GM21825 (cell line): ENCODE measurements around the gene EEIG1.
A peak's percentile ranks its signal among the peaks of the same experiment; 100 is the strongest.
"Not testable (repeated sequence)": the region's sequence is repeated elsewhere in the genome, so short reads cannot be mapped to it uniquely, and the experiment has no call there.

Experiments
- ATAC-seq: cut with Tn5 transposase; IDR thresholded peaks from one replicate; pipeline ENCODE4 v1.9.1; 2021; ENCODE audit warnings: mild to moderate bottlenecking, moderate library complexity; ENCODE audit not compliant: unreplicated experiment

Gene EEIG1

DNA sequence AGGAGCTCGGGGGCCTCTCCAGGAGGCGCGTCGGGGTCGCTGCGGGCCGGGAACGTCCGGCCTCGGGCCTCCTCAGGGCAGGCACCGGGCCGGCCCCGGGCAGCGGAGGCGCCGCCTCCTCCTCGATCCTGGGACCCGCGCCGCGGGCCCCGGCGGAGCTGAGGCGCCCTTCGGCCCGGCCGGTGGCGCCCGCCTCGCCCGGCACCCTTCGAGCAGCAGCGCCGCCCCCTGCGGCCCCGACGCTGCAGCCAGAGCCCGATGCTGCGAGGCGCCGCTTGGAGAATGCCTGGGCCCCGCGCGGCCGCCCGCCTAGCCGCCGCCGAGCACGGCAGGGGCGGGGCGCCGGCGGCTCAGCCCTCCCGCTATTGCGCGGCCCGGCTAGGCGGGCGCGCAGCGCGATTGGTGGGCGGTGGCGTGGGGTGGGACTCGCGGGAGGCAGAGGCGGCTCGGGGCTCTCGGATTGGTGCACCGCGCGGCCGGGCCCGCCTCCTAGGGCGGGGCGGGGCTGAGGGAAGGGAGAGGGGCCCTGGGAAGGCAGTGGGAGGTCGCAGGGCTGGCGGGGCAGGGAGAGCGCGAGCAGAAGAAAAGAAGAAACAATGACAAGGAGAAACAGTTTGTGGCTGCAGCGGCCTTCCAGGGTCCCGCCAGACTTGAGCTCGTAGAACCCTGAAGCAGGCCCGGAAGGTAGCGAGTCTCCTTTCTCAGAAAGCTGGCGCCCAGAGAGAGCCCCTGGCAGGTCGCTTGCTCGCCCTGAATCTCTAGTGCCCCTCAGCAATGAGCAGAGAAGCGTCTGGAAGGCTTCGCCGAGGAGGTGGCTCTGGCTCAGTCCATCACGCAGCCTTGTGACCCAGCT, at the start of gene EEIG1:
Gene EEIG1, minus strand, starts transcription at position 284 of the 853 bp plus-strand sequence. CDS start 852 bp downstream, outside the sequence.
- ATAC-seq, result peak; percentile 57

DNA sequence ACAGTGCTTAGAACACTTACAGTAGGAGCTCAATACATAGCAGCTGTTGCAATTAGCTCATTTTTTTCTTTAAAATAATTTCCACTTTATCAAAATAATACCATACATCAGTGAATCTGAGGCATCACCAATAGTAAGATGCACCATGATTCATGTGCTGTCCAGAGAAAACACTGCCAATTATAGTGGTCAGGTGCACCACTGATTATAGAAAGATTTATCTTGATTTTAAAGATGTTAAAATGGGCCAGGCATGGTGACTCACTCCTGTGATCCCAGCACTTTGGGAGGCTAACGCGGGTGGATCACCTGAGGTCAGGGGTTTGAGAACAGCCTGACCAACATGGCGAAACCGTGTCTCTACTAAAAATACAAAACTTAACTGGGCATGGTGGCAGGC, 46.9 kb upstream of the EEIG1 start:
- ATAC-seq, result no peak

DNA sequence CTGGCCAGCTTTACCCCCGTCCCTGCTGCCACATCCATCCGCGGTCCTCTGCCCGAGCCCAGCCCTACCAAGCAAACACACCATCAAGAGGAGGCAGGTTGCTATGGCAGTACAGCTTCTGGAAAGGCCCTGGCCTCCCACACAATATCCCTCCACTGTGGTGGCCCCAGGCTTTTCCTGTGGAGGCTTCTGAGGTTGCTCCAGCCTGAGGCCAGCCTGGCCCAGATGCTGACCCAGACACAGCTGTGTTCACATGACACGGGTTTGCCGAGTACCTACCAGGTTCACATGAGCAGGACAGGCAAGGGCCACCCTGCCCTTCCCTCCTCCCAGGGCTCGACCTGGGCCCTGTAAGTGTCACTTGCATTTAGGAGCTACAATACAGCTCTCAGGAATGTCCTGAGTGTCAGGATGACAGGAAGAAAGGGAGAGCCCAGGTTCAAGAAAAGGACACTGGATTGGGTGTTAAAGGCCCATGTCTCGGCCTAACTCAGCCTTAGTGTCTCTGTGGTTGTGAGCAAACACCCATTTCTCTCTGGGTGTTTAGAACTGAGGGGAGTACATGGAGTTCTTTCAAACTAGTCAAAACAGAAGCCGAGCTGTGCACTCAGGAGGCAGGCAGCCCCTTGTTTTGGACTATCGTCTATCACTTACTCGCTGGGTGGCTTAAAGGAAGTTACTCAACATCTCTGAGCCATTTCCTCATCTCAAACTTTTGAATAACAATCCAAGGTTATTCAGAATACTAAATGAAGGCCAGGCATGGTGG, 46.2 kb upstream of the EEIG1 start:
- peak; percentile 22 for ATAC-seq

DNA sequence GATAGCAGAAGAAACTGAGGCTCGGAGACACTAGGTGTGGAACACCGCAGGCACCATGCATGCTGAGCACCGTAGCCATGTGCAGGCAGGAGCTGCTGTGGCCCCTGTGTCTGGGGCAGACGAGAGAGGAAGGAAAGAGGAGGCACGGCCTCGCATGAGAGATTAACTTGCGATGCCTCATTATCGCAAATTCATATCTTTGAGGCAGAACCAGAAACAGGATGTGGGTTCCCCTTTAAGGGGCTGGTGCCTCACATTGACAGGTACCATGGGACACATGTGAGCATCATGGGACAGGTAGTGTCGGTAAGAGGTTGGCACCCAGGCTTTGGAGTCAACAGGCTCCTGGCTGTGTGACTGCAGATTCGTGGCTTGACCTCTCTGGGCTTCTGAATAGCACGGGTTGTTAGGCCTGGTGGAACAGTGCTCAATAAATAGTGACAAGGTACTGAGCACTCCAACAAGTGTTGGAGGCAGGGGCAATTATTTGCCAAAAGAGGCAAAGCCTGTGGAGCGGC, 45.5 kb upstream of the EEIG1 start:
- ATAC-seq, result peak; percentile 45

DNA sequence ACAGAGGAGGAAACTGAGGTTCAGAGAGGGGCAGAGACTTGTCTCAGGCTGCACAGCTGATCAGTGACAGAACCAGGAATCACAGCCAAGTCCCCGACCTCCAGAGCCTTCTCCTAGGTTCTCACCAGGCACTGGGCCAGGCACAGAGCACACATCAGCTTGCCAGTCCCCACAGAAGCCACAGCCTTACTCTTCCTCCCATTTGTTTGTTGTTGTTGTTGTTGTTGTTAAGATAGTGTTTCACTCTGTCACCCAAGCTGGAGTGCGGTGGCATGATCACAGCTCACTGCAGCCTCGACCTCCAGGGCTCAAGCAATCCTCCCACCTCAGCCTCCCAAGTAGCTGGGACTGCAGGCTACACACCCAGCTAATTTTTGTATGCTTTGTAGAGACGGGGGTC, 44.9 kb upstream of the EEIG1 start:
- ATAC-seq, result no peak

DNA sequence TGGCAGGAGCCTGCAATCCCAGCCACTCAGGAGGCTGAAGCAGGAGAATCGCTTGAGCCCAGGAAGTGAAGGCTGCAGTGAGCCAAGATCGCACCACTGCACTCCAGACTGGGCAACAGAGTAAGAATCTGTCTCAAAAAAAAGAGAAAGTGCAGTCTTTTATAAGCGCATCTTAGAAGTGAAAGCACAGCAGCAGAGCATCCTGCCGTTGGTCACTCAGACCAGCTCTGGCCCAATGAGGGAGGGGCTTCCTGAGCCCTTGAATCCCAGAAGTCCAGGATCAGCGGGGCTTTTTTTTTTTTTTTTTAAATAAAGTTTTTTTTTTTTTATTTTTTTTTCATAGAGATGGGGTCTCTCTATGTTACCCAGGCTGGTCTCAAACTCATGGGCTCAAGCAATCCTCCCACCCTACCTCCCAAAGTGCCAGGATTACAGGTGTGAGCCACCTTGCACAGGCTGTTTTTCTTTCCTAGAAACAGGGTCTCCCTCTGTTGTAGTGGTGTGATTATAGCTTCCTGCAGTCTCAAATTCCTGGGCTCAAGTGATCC, 44.0 kb upstream of the EEIG1 start:
- ATAC-seq, result no peak

DNA sequence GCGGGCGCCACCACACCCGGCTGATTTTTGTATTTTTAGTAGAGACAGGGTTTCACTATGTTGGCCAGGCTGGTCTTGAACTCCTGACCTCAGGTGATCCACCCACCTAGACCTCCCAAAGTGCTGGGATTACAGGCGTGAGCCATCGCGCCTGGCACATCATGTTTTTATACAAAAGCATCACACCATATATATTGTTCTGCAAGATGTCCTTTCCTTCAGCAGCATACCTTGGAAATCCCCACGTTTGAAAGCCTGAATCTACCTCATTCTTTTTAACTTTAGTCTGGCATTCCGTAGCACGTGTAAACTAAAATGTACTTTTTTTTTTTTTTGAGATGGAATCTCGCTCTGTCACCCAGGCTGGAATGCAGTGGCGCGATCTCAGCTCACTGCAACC, 42.9 kb upstream of the EEIG1 start:
- not testable (repeated sequence) for ATAC-seq

DNA sequence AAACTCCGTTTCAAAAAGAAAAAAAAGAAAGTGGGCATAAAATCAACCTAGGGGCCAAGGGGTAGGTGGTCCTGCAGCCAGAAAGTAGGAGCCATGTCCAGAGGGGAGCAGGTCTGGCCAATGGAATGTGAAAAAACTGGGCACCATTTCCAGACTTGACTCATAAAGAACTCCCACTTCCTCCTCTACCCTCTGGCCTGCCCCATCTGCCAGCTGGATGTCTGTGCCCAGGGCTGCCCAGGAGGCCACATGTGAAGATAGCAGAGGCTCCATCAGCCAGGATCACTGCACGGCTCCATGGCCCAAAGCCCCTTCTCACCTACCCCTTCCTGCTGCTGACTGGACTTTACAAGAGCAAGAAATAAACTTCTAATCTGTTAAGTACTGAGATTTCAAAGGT, 42.1 kb upstream of the EEIG1 start:
- no peak for ATAC-seq

DNA sequence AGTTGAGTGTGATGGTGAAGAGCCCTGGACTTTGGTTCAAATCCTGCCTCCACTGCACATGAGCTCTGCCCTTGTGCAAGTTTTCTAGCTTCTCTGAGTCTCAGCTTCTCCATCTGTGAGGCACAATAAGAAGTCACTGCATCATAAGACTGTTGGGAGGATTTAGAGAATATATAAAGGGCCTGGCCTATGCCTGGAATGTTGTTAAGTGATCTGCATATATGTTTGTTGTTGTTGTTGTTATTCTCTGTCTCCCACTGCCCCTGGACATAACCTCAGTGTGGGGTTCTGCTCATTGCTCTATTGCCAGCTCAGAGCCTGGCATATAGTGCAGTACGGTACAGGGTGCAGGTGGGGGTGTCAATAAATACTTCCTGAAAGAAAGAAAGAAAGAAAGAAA, 40.3 kb upstream of the EEIG1 start:
- no peak for ATAC-seq

DNA sequence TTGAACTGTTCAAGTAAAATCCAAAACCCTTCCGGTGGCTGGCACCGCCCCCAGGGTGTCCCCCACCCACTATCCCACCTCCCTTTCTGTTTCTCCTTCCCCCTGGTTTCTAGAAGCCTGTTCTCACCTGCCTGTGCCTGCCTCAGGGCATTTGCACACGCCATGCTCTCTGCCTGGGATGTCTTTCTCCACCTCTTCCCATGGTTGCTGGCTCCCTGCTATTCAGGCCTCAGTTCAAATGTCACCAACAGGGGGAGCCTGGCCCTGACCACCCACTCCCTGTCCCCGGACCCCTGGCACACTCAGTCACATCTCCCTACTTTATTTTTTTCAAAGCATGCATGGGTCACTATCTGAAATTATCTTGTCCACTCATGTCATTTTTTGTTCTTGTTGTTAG, 39.9 kb upstream of the EEIG1 start:
- no peak for ATAC-seq

DNA sequence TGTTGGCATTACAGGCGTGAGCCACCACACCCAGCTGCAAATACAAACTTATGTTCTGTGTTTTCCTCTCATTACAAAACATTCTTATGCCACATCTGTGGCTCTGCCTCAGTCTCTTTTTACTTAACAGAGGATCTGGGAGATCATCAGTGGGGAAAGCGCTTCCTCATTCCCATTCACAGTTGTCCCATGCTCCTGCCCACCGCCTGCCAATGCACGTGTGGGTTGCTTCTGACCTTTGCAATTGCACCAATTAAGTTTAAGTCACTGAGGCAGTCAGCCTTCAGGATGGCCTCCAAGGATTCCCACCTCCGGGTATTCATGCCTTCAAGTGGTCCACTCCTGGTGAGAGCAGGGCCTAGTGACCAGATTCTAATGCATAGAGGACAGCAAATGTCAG, 34.9 kb upstream of the EEIG1 start:
- no peak for ATAC-seq

DNA sequence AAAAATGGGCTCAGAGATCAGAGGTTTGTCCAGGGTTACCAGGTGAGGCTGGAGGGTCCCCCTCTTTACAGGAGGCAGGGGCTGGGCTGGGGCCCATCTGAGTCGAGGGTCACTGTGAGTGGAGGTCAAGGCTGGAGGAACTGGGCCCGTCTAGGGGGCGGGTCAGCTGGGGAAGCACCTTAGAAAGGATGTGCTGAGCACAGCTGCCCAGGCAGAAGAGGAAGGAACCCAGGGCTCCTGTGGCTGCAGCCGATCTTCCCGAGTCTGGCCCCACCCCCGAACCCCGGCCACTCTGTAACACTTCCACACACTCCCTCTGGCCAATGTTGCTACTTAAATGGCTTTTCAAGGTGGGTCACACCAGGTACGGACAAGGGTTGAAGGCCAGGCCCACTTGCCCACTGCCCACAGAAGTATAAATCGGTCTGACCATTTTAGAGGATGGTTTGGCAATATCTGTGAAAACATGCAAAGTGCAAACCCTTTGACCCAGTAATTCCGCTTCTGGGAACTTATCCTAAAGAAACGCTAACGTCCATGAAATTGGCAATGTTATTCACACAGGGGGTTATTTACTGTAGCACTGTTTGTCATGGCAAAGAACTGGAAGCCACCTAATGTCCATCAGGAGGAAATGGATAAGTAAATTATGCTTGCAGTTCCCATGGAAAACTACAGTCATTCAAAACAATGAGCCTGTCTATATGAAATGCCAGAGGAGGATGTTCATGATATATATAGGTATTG, 30.5 kb upstream of the EEIG1 start:
- ATAC-seq, result no peak

DNA sequence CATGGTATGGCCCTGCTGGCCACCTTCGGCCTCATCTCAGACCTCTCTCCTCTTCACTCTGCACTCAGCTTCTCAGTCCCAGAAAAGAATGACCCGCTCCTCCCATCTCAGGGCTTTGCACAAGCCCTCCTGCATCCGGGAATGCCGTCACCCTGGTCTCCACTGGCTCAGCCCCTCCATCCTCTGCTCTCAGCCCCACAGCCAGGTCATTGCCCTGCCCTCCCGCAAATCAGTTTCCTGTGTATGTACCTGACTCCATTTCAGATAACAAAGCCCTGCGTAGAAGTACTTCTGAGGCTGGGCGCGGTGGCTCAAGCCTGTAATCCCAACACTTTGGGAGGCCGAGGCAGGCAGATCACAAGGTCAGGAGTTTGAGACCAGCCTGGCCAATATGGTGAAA, 28.9 kb upstream of the EEIG1 start:
- no peak for ATAC-seq

DNA sequence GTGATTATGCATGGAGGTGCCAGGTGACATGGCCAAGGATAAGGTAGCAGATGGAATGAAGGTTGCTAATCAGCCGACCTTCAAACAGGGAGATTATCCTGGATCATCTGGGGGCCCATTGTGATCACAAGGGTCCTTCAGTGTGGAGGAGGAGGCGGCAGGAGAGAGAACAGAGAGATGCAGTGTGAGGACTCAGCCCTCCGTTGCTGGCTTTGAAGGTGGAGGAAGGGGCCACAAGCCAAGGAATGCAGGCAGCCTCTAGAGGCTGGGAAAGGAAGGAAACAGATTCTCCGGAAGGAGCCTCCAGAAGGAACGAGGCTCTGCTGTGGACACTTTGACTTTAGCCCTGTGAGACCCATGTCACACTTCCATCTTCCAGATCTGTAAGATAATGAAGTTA, 27.4 kb upstream of the EEIG1 start:
- ATAC-seq, result no peak

DNA sequence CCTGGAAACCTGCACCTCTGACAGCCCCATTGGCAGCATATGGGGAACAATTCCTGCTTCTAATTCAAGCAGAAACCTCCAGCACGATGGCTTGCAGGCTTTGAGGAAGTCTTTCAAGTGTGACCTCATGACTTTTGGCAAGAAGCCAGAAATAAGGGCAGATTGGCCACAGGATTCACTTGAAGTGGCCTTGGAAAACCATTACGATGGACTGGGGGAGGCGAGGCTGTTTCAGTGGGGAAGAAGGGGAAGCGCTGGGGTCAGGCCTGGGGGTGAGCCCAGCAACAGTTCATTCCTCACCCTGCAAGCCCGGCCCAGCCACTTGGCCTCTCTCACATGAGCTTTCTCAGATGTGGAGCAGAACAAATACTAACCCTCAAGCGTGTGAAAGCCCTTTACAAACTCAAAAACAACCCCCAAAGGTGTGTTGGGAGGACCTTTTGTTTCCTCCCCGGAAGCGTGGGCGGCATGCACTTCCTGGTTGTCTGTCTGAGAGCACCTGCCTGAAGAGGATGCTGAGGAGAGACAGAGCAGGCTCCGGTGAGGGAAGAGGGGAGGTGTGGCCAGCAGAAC, 26.9 kb upstream of the EEIG1 start:
- ATAC-seq, result no peak

DNA sequence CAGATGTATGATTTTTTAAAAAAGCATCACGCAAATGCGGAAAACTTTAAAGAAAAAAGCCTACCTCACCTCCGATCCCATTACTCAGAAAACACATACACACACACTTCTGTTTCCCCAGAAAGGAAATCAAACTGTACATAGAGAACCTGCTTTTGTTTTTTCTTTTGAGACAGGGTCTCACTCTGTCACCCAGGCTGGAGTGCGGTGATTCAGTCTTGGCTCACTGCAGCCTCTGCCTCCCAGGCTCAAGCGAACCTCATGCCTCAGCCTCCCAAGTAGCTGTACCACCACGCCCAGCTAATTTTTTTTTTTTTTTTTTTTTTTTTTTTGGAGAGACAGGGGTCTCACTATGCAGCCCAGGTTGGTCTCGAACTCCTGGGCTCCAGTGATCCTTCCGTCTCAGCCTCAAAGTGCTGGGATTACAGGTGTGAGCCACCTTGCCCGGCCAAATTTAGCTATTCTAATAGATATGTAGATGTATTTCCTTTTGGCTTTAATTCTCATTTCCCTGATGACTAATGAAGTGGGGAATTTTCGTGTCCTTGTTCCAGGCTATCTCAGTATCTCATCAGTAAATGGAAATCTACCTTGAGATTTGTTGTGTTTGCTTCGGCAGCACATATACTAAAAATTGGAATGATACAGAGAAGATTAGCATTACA, 25.7 kb upstream of the EEIG1 start:
- ATAC-seq, result no peak

DNA sequence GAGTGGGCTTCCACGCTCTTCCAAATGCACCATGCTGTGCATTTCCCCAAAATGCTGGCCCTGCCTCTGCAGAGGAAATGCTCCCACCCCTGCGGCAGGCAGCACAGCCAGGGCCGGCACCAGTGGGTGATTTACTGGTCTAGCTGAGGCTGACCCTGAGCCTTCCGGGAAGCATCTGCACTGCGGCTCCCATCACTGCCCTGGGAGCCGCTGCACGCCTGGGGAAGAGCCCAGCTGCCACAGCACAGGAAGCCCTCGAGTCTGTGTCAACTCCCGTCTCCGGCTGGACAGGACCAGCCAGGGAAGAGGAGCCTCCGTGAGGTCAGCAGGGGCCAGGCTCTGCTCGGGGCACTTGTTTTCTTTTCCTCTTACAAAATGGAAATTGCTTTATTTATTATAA, 25.1 kb upstream of the EEIG1 start:
- ATAC-seq, result no peak

DNA sequence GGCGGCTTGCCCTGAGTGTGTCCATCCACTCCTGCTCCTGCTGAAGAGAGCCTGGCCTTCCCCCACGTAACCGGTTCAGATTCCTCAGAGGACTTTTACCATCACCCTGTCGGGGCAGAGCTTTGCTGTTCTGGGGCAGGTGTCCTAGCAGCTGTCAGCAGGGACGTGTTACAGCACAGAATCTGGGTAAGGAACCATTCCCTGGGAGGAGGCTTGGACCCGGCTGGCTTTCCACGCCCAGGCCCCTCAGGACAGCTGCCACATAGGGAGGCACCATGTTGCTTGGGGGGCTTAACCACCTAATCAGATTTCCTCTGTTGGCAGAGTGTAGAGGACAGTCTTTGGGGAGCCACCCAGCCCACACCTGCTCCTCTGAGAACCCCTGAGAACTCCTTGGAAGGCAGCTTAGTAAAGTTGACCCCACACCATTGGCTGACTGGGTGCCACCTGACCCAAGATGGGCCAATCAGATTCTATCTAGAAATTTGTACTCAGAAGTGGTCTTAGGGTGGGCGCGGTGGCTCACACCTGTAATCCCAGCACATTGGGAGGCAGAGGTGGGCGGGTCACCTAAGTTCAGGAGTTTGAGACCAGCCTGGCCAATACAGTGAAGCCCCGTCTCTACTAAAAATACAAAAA, 23.3 kb upstream of the EEIG1 start:
- ATAC-seq, result no peak

DNA sequence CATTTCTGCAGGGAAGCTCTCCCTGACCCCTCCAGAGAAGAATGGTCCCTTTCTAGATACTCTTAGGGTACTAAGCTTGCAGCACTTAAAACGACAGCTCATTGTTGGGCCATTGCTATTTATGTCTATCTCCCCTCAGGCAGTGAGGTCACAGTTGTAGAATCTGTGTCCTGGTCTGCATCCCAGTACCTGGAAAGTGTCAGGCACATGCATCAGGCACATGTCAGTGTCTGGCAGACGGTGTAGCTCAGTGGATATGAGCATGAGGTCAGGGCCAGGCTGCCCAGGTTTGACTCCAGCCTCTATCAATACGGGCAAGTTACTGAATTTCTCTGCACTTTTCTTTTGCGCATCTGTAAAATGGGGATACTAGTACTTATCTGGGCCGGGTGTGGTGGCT, 22.2 kb upstream of the EEIG1 start:
- ATAC-seq, result no peak
